ENCODE data around the gene OXSR1. TPM values are rescaled to one million over a fixed set of nuclear protein-coding genes. Genes with fewer than 3 reads are reported as not detected.

Gene OXSR1
- total and polyA plus RNA-seq, 2 of the 13 experiments (the other 11 are each of a cell fraction or from before 2014, with no cell fraction given), result 27.4 to 32.6 TPM

- TF ChIP-seq ZNF331 (CRISPR knock-in tag; IDR thresholded peaks at IDR 0.05) (peak; percentile 68), SETDB1 (CRISPR knock-in tag; IDR thresholded peaks at IDR 0.05; ENCODE audit: borderline replicate concordance) (no peak), ZNF674 (CRISPR knock-in tag; IDR thresholded peaks at IDR 0.05; ENCODE audit: low read depth) (no peak), GZF1 (CRISPR knock-in tag; IDR thresholded peaks at IDR 0.05) (no peak), DBP (CRISPR knock-in tag; IDR thresholded peaks at IDR 0.05; ENCODE audit: not compliant biosample characterization) (no peak), ZHX1 (CRISPR knock-in tag; IDR thresholded peaks at IDR 0.05; ENCODE audit: low read depth) (no peak; the same call in 1 of the 2 replicates), U2AF1 (optimal IDR thresholded peaks at IDR 0.05; ENCODE audit: low read depth, low read length) (no peak), MED8 (CRISPR knock-in tag; IDR thresholded peaks at IDR 0.05; ENCODE audit: insufficient replicate concordance) (no peak), ZNF124 (CRISPR knock-in tag; IDR thresholded peaks at IDR 0.05) (no peak), AGO2 (optimal IDR thresholded peaks at IDR 0.05; ENCODE audit: low read depth, low read length) (peak; percentile 93), CTCF (CRISPR knock-in tag; IDR thresholded peaks at IDR 0.05) (peak; percentile 98), PHF8 (CRISPR knock-in tag; IDR thresholded peaks at IDR 0.05) (peak; percentile 25; the same call in 1 of the 2 replicates), SOX5 (CRISPR knock-in tag; IDR thresholded peaks at IDR 0.05; ENCODE audit: borderline replicate concordance) (no peak), TRAFD1 (CRISPR knock-in tag; IDR thresholded peaks at IDR 0.05; ENCODE audit: borderline replicate concordance) (no peak), MEF2D (CRISPR knock-in tag; IDR thresholded peaks at IDR 0.05) (no peak), SPEN (CRISPR knock-in tag; IDR thresholded peaks at IDR 0.05; ENCODE audit: low read depth) (no peak), KDM4B (CRISPR knock-in tag; IDR thresholded peaks at IDR 0.05) (0 out of 2 replicates have a peak, but pooled peaks have one; percentile 12), FOXA1 (IDR thresholded peaks at IDR 0.05) (no peak), FOXA1 (CRISPR knock-in tag; IDR thresholded peaks at IDR 0.05) (peak; percentile 40; the same call in 1 of the 2 replicates), ZBTB1 (CRISPR knock-in tag; IDR thresholded peaks at IDR 0.05; ENCODE audit: borderline replicate concordance) (no peak), BRD4 (CRISPR knock-in tag; IDR thresholded peaks at IDR 0.05) (no peak), RFX3 (CRISPR knock-in tag; IDR thresholded peaks at IDR 0.05) (no peak)
These were observed 47.5 kb upstream of the OXSR1 start (continued) for GRCh38 chr3:38117748-38118420.
